Activated effector memory CD4-positive, alpha-beta T cell treated with anti-CD3 and anti-CD28 coated beads, Interleukin-2, amount 50 U/mL, for 16 hours (primary cell): ENCODE measurements around the gene DPP3.
A peak's percentile ranks its signal among the peaks of the same experiment; 100 is the strongest.

Experiments
- DNase-seq: peaks from one replicate; pipeline ENCODE4 v3.0.0-alpha.2; 2020

DPP3 gene

GRCh38 chr11:66488957-66489356, 8.7 kb downstream of the DPP3 start:
- DNase-seq = no peak

GRCh38 chr11:66489636-66490035, 9.4 kb downstream of the DPP3 start:
- DNase-seq = no peak

- DNase-seq = no peak
These were observed 11.2 kb downstream of the DPP3 start for GRCh38 chr11:66491315-66491935.

- no peak for DNase-seq
These were observed 12.1 kb downstream of the DPP3 start for GRCh38 chr11:66492161-66492865.

- DNase-seq = no peak
These were observed 12.9 kb downstream of the DPP3 start for GRCh38 chr11:66493130-66493529.

GRCh38 chr11:66494458-66494857, 14.2 kb downstream of the DPP3 start:
- DNase-seq = no peak

GRCh38 chr11:66494935-66495334, 14.7 kb downstream of the DPP3 start:
- no peak for DNase-seq

- no peak for DNase-seq
These were observed 15.2 kb downstream of the DPP3 start for GRCh38 chr11:66495401-66495854.

- no peak for DNase-seq
These were observed 17.0 kb downstream of the DPP3 start for GRCh38 chr11:66497206-66497605.

- no peak for DNase-seq
These were observed 18.3 kb downstream of the DPP3 start for GRCh38 chr11:66498506-66498905.

GRCh38 chr11:66505276-66505816, 25.1 kb downstream of the DPP3 start:
- DNase-seq = no peak

GRCh38 chr11:66509131-66509561, 28.9 kb downstream of the DPP3 start:
- no peak for DNase-seq

GRCh38 chr11:66510271-66510989, 30.2 kb downstream of the DPP3 start, which contains the start of gene BBS1:
Gene BBS1, plus strand, starts transcription at chr11:66510635. Its CDS starts 25 bp downstream, at chr11:66510660.
- peak; percentile 94 for DNase-seq

- DNase-seq = no peak
These were observed 30.7 kb downstream of the DPP3 start for GRCh38 chr11:66510990-66511339.

GRCh38 chr11:66523611-66524010, 43.4 kb downstream of the DPP3 start:
- no peak for DNase-seq

- no peak for DNase-seq
These were observed 44.2 kb downstream of the DPP3 start for GRCh38 chr11:66524304-66525040.

- no peak for DNase-seq
These were observed 48.8 kb downstream of the DPP3 start for GRCh38 chr11:66529069-66529468.

GRCh38 chr11:66529655-66530054, 49.4 kb downstream of the DPP3 start:
- no peak for DNase-seq

- no peak for DNase-seq
These were observed 50.9 kb downstream of the DPP3 start for GRCh38 chr11:66530927-66531709.

- DNase-seq = no peak
These were observed 51.6 kb downstream of the DPP3 start for GRCh38 chr11:66531841-66532240.

GRCh38 chr11:66532784-66533183, 52.5 kb downstream of the DPP3 start:
- no peak for DNase-seq
